AG04450 (cell line): Measurements from ENCODE around the gene PNO1. TPM values are rescaled to one million over a fixed set of nuclear protein-coding genes. Genes with fewer than 3 reads are reported as not detected.
A peak's percentile ranks its signal among the peaks of the same experiment; 100 is the strongest.

Source experiments
- CTCF ChIA-PET: fragments of 300-600, 350-600 bp; formaldehyde crosslinking; extraction: SDS; loops from one replicate; lab custom pipeline; 2022; ENCODE audit warnings: antibody characterized with exemption, inconsistent platforms; lab: Charles Lee
- POLR2A ChIA-PET: fragments of 350-600 bp; formaldehyde crosslinking; extraction: SDS; loops from one replicate; lab custom pipeline; 2021; ENCODE audit warnings: antibody characterized with exemption, inconsistent platforms; lab: Yijun Ruan, JAX
- DNase-seq: peaks from one replicate; pipeline ENCODE4 v3.0.0-alpha.2; 2011; ENCODE audit warnings: low read depth, low spot score
- H3K27ac ChIP-seq: one replicate; pipeline ENCODE4 v1.5.1; 2012; ENCODE audit warnings: low read depth, low read length, control low read depth
- H3K27me3 ChIP-seq: one replicate; pipeline ENCODE4 v1.6.0; 2012; ENCODE audit warnings: low read length; ENCODE audit not compliant: control insufficient read depth, insufficient read depth
- H3K4me3 ChIP-seq: 2 replicates; pipeline ENCODE4 v1.5.1; 2011; ENCODE audit warnings: mild to moderate bottlenecking, low read depth, low read length, control low read depth
- H3K9me3 ChIP-seq: 2 replicates; pipeline ENCODE4 v1.5.1; 2012; ENCODE audit warnings: low read length; ENCODE audit not compliant: control insufficient read depth, insufficient read depth
- polyA plus RNA-seq: library from polyadenylated mRNA; depleted of rRNA; stranded (reverse); fragments of >200 nt; gene quantifications from 2 replicates; pipeline ENCODE4 v1.2.3, GENCODE V29; 2011
- TF ChIP-seq, protein P1 (sequence below): IDR thresholded peaks from 2 replicates; pipeline ENCODE4 v1.5.1; 2011; ENCODE audit warnings: low read depth, low read length, control low read depth, inconsistent platforms

The PNO1 gene
- polyA plus RNA-seq, 1 experiment = 14.2 TPM

GRCh38 chr2:68193787-68194372 is 36.2 kb downstream of the PNO1 start:
- POLR2A ChIA-PET = no interaction called here
- TF ChIP-seq, protein P1, sequence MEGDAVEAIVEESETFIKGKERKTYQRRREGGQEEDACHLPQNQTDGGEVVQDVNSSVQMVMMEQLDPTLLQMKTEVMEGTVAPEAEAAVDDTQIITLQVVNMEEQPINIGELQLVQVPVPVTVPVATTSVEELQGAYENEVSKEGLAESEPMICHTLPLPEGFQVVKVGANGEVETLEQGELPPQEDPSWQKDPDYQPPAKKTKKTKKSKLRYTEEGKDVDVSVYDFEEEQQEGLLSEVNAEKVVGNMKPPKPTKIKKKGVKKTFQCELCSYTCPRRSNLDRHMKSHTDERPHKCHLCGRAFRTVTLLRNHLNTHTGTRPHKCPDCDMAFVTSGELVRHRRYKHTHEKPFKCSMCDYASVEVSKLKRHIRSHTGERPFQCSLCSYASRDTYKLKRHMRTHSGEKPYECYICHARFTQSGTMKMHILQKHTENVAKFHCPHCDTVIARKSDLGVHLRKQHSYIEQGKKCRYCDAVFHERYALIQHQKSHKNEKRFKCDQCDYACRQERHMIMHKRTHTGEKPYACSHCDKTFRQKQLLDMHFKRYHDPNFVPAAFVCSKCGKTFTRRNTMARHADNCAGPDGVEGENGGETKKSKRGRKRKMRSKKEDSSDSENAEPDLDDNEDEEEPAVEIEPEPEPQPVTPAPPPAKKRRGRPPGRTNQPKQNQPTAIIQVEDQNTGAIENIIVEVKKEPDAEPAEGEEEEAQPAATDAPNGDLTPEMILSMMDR = no peak
- CTCF ChIA-PET = interaction anchor here (3.8 kb wide), 1 partner anchor 8 kb away, joined by 25 read pairs; no protein-coding TSS in a partner anchor
- Histone ChIP-seq H3K4me3 (no peak overlapping the region), H3K9me3 (no peaks in the 10 kb centered on the region), H3K27me3 (no peaks in the 10 kb centered on the region), H3K27ac (no peak overlapping the region)
- peak; percentile 8 for DNase-seq

DNA sequence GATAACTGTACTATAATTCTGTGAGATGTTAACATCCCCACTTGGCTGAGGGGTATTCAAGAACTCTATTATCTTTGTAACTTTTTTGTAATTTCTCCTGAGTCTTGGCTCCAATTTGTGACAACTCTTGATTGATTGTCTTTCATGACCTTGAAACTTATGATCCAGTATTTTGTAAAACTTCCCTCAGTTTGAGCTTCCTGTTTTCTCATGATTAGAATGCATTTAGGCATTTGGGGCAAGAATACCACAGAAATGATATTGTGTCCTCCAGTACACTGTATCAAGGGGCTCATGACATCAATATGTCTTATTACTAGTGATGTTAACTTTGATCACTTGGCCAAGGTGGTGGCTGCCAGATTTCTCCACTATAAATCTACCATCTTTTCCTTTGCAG is 37.4 kb downstream of the PNO1 start:
- H3K27ac ChIP-seq = no peak overlapping the region
- CTCF ChIA-PET = interaction anchor here (0.8 to 3.8 kb wide), 13 partner anchors 9 to 90 kb away, joined by 3 to 25 read pairs (median 8); no protein-coding TSS in a partner anchor
- TF ChIP-seq, protein P1 = no peak
- H3K4me3 ChIP-seq = no peak overlapping the region
- no peaks in the 10 kb centered on the region for H3K27me3 ChIP-seq
- POLR2A ChIA-PET = no interaction called here
- no peak for DNase-seq
- no peaks in the 10 kb centered on the region for H3K9me3 ChIP-seq

DNA sequence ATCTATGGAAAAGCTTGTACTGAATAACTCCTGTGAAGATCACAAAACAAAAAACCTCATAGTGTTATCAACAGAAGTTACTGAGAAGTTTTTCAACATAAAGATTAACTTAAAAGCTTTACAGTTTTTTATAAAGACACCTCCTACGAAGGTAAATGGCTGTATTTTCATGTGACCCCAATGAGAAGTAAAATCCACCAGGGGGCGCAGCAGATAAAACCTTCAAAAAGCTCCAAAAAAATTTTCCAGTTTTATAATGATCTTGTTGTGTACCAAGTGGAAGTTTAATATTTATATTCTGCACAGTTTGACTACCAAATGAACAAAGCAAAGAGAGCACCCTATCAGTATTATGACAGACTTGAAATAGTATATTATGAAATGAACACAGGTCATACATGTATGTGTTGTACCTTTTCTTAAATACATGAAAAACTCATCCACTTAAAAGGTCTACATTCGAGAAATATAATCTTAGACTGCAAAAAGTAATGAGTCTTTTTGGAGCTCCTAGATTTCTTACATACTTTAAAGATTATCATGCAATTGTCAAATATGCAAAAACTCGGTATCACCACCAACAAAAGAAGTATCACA is 38.5 kb downstream of the PNO1 start:
- CTCF ChIA-PET = interaction anchor here (0.6 to 3.8 kb wide), 28 partner anchors 10 to 798 kb away, joined by 3 to 25 read pairs (median 5); partner anchors contain the start of gene PNO1
- H3K27ac ChIP-seq = no peak overlapping the region
- no peaks in the 10 kb centered on the region for H3K9me3 ChIP-seq
- H3K27me3 ChIP-seq = no peaks in the 10 kb centered on the region
- H3K4me3 ChIP-seq = no peak overlapping the region
- no peak for DNase-seq
- POLR2A ChIA-PET = no interaction called here
- TF ChIP-seq, protein P1 = peak; percentile 68

GRCh38 chr2:68200157-68200787 is 42.6 kb downstream of the PNO1 start:
- CTCF ChIA-PET = interaction anchor here (1.2 kb wide), 1 partner anchor 12 kb away, joined by 3 read pairs; no protein-coding TSS in a partner anchor
- Histone ChIP-seq H3K9me3 (no peaks in the 10 kb centered on the region), H3K27me3 (no peaks in the 10 kb centered on the region), H3K4me3 (no peak overlapping the region), H3K27ac (no peak overlapping the region)
- TF ChIP-seq, protein P1 = no peak
- POLR2A ChIA-PET = no interaction called here
- no peak for DNase-seq

DNA sequence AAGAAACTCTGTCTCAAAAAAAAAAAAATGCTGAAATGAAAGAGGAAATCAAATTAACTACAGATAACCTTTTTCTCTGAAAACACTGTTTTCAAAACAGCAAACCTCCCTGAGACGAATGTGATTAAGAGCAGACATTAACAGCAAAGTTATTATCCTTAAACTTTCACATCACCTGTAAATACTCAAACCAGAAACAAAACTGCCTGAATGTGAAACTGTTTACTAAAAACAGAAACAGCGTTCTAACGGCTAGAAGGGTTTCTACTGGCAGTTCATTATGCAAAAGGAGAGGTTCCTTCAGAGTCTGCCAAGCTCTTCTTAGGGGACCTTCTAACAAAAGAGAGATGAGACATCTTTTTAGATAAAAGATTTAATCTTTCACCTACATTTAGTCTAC is 45.9 kb downstream of the PNO1 start:
- Histone ChIP-seq H3K27ac (no peak overlapping the region), H3K27me3 (no peaks in the 10 kb centered on the region), H3K9me3 (no peaks in the 10 kb centered on the region), H3K4me3 (no peak overlapping the region)
- CTCF ChIA-PET = no interaction called here
- TF ChIP-seq, protein P1 = no peak
- POLR2A ChIA-PET = no interaction called here
- DNase-seq = no peak
